Skeletal muscle cell (primary cell): Measurements from ENCODE around the gene LRRC7.

Source experiments
- DNase-seq: peaks from one replicate; pipeline ENCODE4 v3.0.0-alpha.2; 2010; ENCODE audit warnings: low read depth
- H3K4me3 ChIP-seq: 2 replicates; pipeline ENCODE4 v1.5.1; 2011; ENCODE audit warnings: low read depth, mild to moderate bottlenecking, control low read depth, low read length, moderate library complexity

LRRC7 gene

GRCh38 chr1:69747207-69747606 is 179.5 kb downstream of the LRRC7 start:
- no peak overlapping the region for H3K4me3 ChIP-seq
- no peak for DNase-seq

- no peak for DNase-seq
- H3K4me3 ChIP-seq, result no peak overlapping the region
These were observed 182.9 kb downstream of the LRRC7 start for GRCh38 chr1:69750638-69751037.

- no peak overlapping the region for H3K4me3 ChIP-seq
- DNase-seq, result peak; percentile 4
These were observed 185.1 kb downstream of the LRRC7 start for GRCh38 chr1:69752831-69753230.

- DNase-seq, result no peak
These were observed 186.8 kb downstream of the LRRC7 start for GRCh38 chr1:69754521-69754920.

GRCh38 chr1:69755647-69756046 is 187.9 kb downstream of the LRRC7 start:
- DNase-seq, result no peak
- H3K4me3 ChIP-seq, result no peak overlapping the region

More at GRCh38 chr1:69754521-69754920, 186.8 kb downstream of the LRRC7 start:
- H3K4me3 ChIP-seq, result no peak overlapping the region

- no peak for DNase-seq
- no peak overlapping the region for H3K4me3 ChIP-seq
These were observed 198.2 kb downstream of the LRRC7 start for GRCh38 chr1:69765951-69766350.

- no peak overlapping the region for H3K4me3 ChIP-seq
- DNase-seq, result no peak
These were observed 198.9 kb downstream of the LRRC7 start for GRCh38 chr1:69766431-69767180.

GRCh38 chr1:69776555-69776954 is 208.8 kb downstream of the LRRC7 start:
- DNase-seq, result no peak
- no peak overlapping the region for H3K4me3 ChIP-seq

GRCh38 chr1:69777423-69777822 is 209.7 kb downstream of the LRRC7 start:
- no peak for DNase-seq
- no peak overlapping the region for H3K4me3 ChIP-seq

GRCh38 chr1:69777971-69778370 is 210.2 kb downstream of the LRRC7 start:
- no peak for DNase-seq
- no peak overlapping the region for H3K4me3 ChIP-seq

GRCh38 chr1:69787151-69787550 is 219.4 kb downstream of the LRRC7 start:
- no peak for DNase-seq
- no peak overlapping the region for H3K4me3 ChIP-seq

- no peak for DNase-seq
- no peak overlapping the region for H3K4me3 ChIP-seq
These were observed 223.6 kb downstream of the LRRC7 start for GRCh38 chr1:69791311-69791710.

- H3K4me3 ChIP-seq, result no peak overlapping the region
- peak; percentile 2 for DNase-seq
These were observed 227.1 kb downstream of the LRRC7 start for GRCh38 chr1:69794831-69795230.

- DNase-seq, result no peak
- H3K4me3 ChIP-seq, result no peak overlapping the region
These were observed 247.2 kb downstream of the LRRC7 start for GRCh38 chr1:69814926-69815325.

- DNase-seq, result no peak
These were observed 257.2 kb downstream of the LRRC7 start for GRCh38 chr1:69824932-69825331.

GRCh38 chr1:69827732-69828131 is 260.0 kb downstream of the LRRC7 start:
- H3K4me3 ChIP-seq, result no peak overlapping the region
- DNase-seq, result no peak

More at GRCh38 chr1:69824932-69825331, 257.2 kb downstream of the LRRC7 start:
- H3K4me3 ChIP-seq, result no peak overlapping the region

- H3K4me3 ChIP-seq, result no peak overlapping the region
- DNase-seq, result no peak
These were observed 265.8 kb downstream of the LRRC7 start for GRCh38 chr1:69833536-69833935.

GRCh38 chr1:69834336-69834735 is 266.6 kb downstream of the LRRC7 start:
- no peak for DNase-seq
- H3K4me3 ChIP-seq, result no peak overlapping the region

GRCh38 chr1:69835955-69836354 is 268.2 kb downstream of the LRRC7 start:
- H3K4me3 ChIP-seq, result no peak overlapping the region
- no peak for DNase-seq

- H3K4me3 ChIP-seq, result no peak overlapping the region
- no peak for DNase-seq
These were observed 269.4 kb downstream of the LRRC7 start for GRCh38 chr1:69836971-69837636.

- H3K4me3 ChIP-seq, result no peak overlapping the region
- DNase-seq, result no peak
These were observed 274.6 kb downstream of the LRRC7 start for GRCh38 chr1:69842326-69842725.
